DMS53 treated with DMSO at 0.1 percent for 48 hours (cell line): ENCODE results near the gene MORF4L1.
"Not testable (repeated sequence)": the region's sequence is repeated elsewhere in the genome, so short reads cannot be mapped to it uniquely, and the experiment has no call there.

Source experiments
- DNase-seq: peaks from one replicate; lab custom pipeline; 2025; ENCODE audit not compliant: unreplicated experiment; lab: John Stamatoyannopoulos, UW

The MORF4L1 gene

DNA sequence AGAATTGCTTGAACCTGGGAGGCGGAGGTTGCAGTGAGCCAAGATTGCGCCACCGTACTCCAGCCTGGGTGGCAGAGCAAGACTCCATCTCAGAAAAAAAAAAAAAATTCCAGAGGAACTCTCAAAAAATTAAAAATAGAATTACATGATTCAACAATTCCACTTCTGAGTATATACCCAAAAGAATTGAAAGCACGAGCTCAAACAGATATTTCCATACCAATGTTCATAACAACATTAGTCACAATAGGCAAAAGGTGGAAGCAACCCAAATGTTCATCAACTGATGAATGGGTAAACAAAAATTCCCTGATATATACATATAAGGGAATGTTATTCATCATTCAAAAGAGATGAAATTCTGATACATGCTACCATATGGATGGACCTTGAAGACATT is 16.9 kb upstream of the MORF4L1 start:
- DNase-seq, result no peak

DNA sequence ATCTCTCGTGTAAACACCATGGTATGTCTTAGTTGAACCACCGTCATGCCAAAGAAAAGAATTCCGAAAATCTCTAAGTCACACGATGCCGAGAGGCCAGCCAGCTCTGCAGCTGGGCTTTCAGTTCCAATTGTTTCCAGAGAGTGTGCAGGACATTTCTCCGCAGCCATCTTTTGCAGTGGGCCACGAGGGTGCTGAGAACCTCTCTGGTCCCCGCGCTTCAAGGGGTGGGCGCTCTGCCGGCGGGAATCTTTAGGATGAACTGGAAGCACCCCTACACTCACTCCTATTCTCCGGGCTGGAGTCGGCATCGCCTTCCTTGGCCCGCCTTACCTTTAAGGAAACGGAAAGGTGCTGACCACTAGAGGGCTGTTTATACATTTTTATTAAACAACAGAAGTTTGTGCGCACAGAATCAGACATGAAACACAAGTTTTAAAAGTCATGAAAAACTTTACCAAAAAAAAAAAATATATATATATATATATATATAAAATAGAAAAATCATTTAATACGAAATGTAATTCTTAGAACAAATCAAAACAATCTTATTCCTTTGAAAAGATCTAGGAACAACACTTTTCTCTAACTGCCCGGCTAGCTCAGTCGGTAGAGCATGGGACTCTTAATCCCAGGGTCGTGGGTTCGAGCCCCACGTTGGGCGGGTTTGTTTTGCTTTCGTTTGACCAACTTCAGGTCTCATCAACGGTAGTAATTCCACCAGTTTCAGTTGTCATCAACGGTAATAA is 12.5 kb upstream of the MORF4L1 start:
- DNase-seq, result peak; percentile 31

DNA sequence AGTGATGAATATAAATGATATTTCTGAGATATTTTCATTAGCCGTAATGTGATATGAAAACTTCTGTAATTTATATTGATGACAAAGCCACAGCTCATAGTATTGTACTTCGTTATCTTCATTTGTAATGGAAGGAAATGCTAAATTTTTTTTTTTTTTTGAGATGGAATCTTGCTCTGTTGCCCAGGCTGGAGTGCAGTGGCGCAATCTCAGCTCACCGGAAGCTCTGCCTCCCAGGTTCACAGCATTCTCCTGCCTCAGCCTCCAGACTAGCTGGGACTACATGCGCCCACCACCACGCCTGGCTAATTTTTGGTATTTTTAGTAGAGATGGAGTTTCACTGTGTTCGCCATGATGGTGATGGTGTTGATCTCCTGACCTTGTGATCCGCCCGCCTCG is 7.1 kb upstream of the MORF4L1 start:
- not testable (repeated sequence) for DNase-seq

DNA sequence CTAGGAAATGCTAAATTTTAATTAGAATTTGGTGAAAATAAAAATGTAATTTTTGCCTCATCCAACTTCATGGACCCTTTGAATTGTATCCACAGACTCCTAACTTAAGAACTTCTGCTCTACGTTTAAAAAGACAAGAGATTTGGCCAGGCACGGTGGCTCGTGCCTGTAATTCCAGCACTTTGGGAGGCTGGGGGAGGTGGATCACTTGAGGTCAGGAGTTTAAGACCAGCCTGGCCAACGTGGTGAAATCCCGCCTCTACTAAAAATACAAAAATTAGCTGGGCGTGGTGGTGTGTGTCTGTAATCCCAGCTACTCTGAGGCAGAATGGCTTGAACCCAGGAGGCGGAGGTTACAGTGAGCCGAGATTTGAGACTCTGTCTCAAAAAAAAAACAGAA is 6.7 kb upstream of the MORF4L1 start:
- not testable (repeated sequence) for DNase-seq

DNA sequence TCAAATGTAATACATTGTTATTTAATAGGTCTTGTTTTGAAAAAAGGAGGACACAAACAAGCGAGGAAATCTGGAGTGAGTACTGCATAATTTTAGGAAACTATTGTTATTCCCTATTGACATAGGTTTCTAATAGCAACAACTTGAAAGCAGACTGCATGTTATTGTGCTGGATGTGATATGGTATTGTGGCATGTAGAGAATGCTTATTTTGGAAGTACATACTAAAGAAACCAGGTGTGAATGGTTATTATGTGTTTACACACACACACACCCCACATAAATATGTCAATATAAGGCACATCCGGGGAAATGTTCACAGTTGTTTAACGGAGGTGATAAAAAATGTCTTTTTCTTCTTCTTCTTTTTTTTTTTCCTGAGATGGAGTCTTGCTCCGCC is 5.9 kb upstream of the MORF4L1 start:
- DNase-seq, result no peak

DNA sequence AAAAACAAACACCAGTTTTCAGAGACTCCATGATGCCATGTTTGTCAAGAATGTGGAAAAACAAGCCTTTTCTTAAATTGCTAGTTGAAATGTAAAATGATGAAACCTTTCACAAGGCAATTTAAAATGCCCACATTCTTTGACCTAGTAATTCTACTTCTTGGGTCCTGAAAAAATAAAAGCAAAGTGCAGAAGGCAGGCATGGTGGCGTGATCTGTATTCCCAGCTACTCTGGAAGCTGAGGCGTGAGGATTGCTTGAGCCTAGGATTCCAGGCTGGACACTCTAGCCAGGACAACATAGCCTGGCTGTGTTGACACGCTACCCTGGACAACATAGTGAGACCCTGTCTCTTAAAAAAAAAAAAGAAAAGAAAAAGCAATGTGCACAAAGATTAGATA is 4.3 kb upstream of the MORF4L1 start:
- no peak for DNase-seq

DNA sequence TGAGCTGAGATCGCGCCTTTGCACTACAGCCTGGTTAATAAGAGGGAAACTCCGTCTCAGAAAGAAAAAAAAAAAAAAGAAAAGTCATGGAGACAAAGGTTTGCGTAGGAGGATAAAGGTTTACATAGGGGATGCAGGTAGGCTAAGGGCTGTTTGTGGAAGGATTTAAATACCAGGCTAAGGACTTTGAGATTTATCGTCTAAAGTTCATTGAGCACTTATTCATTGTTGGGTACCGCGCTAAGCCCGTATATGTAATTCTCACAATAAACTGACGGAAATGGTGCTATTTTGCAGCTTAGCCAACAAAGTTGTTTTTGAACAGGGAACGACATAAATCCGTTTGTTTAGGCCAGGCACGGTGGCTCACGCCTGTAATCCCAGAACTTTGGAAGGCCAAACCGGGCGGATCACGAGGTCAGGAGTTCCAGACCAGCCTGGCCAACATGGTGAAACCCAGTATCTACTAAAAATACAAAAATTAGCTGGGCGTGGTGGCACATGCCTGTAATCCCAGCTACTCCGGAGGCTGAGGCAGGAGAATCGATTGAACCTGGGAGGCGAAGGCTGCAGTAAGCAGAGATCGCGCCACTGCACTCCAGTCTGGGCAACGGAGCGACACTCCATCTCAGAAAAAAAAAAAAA is 1.1 kb upstream of the MORF4L1 start:
- not testable (repeated sequence) for DNase-seq

DNA sequence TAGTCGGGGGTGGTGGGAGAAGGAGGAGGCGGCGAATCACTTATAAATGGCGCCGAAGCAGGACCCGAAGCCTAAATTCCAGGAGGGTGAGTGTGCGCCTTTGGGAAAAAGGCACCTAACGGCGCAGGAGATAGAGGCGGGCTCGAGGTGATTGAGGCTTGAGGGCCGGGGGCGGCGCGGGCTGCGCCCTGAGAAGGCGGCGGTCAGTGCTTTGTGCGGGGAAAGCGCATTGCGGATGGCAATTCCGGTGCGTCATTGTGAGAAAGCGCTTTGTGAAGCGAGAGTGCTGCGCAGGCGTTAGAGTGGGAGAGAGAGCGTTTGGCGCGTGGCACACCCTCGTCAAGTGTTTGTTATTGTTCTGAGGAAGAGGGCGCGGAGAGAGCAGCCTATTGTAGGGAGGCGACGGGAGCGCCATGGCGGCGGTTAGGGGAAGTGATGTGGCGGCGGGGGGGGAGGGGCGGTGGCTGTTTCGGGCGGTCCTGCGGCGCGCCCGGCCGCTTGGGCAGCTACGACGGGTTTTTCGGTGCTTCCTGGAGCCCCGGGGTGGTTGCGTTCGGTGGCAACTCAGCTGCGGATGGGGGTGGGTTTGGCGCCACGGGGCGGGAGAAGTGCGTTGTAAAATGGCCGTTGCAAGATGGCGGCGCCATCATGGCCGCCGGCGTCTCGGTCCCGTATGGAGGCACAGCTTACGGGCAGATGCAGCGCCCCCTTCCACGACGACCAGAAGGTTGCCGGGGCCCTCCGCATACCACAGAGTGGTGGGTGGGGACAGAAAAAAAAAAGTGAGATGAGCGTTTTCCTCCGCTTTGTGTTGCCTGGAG is 492 bp downstream of the MORF4L1 start:
- DNase-seq, result peak; percentile 59

DNA sequence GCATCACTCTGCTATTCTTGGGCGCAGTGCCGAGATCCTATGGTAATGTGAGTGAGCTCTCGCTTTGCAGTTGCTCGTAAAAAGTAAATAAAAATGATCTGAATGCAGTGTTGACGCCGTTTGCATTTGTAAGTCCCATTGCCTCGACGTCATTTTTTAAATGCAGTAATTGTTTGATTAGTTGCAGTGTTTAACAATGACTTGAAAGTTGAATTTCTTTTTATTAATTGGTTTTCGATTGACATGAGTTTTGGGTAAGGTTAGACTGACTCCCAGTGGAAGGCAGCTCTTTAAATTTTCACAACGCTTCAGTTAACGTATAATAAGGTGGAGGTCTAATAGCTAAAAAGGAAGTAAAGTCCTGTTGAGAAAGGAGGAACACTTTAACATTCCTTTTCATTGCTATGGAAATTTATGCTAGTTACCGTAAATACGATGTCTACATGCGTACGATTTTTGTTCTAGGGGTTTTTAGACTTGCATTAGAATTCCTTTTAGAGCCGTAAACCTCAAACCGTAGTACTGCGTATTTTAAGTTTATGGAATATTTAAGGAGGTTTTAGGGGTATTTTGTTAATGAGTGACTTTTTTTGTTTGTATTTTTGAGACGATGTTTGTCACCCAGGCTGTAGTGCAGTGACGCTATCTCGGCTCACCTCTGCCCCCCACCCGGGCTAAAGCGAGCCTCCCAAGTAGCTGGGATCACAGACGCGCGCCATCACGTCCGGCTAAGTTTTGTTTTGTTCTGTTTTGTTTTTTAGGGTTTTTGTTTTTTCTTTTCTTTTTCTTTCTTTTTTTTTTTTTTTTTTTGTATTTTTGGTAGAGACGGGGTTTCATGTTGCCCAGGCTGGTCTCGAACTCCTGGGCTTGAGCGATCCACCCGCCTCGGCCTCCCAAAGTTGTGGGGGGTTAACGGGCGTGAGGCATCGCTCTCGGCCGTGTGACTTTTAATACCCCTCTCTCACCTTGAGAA is 1.4 kb downstream of the MORF4L1 start:
- no peak for DNase-seq

DNA sequence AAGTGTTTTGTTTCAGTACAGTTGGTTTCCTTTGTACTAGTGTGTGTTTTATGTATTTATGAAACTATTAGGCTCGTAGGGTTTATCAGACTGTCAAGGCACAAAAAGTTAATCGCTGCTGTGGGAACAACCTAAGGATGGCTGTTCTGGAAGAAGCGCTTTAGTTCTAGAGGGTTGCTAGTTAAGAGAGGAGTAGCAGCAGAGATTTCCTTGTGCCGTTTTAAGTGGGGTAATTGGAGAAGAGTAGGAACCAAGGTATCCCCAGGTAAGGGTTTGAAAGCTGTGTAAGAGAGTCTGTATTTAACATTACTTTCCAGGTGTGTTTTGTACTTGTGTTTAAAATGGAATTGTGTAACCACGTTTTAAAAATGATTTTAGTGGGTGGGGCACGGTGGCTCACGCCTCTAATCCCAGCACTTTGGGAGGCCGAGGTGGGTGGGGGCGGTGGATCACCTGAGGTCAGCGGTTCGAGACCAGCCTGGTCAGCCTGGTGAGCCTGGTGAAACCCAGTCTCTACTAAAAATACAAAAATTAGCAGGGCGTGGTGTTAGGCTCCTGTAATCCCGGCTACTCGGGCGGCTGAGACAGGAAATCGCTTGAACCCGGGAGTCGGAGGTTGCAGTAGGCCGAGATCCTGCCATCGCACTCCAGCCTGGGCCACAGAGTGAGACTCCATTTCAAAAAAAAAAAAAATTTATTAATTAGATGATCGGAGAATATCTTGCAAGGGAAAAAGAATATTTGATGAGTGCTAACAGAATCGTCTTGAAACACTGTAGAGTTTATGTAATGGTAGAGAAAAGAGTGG is 2.6 kb downstream of the MORF4L1 start:
- no peak for DNase-seq

DNA sequence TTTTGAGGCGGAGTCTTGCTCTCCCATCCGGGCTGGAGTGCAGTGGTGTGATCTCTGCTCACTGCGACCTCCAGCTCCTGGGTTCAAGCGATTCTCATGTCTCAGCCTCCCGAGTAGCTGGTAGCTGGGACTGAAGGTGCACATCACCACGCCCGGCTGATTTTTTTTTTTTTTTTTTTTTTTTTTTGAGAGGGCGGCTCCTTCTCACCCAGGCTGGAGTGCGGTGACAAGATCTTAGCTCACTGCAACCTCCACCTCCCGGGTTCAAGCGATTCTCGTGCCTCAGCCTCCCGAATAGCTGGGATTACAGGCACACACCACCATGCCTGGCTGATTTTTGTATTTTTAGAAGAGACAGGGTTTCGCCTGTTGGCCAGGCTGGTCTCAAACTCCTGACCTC is 4.3 kb downstream of the MORF4L1 start:
- not testable (repeated sequence) for DNase-seq

DNA sequence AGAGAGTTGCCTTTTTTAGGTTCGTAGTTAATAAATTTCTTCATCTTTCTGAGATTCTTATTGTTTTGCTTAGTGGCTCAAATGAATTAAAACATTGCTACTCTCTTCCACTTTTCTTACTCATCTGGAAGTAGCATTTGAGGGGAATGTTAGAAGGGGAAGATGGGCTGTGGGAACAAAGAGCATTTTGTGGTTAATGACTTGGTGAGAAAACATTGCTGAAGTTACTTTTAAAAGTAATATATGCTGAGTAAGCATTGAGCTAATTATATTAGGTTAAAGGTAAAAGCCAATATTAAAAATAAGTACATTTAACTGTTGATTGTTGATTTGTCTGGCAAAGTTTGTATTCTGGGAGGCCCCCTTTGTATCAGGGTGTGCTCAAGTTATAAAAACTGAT is 5.7 kb downstream of the MORF4L1 start:
- no peak for DNase-seq

DNA sequence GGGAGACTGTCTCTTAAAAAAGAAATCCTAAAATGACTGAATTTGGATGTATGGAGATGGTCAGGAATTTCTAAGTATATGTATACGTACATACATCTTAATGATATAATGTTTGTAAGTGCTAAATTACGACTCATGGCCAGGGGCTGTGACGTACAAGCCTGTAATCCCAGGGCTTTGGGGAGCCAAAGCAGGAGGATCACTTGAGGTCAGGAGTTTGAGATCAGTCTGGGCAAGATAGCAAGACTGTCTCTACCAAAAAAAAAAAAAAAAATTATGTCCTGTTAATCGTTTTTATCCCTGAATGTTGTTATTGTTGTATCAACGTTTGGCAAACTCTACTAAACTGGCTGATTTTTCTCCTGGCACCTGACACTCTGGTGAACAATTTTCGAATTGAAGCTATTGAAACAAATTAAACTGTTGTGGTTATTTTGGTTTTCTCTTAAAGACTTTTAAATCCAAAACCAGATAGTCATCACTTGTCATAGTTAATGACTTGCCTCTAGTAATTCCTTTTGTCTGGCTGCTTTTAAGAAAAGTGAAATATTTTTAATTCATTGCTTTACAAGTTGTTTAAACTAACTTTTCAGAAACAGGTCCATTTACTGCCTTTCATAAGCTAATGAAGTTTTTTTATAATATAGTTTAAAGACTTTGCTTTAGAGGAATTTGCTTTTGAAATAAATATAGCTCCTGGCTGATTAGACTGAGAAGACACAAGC is 7.0 kb downstream of the MORF4L1 start:
- DNase-seq, result no peak

DNA sequence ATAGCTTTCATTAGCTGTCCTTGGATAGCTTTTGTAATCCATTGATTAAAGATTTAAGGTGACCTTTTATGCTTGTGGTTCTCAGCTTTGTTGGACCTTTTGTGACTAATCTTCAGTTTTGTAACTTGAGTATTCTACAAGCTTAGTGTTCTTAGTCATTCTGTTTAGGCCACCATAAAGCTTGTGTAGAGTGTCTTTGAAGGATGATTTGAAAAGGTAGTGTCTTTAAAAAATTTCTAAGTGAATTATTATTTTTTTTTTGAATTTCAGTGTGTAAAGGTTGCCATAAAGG is 7.5 kb downstream of the MORF4L1 start:
- no peak for DNase-seq

DNA sequence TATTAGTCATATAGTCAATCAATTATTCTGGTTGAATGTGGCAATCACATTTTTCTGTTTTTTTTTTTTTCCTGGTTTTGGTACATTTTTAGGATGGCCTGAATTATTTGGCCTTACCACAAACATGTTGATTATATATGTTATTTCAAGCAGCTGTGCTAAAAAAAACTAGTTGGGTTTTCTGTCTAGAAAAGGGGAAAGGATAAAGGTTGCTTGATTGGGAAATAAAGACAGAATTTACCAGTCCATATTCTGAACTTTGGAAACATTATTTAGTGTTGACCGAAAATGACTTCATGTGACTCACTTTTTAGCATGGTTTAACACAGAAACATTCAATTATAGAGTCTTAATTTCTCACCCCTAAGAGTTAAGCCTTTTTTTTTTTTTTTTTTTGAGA is 8.1 kb downstream of the MORF4L1 start:
- no peak for DNase-seq

DNA sequence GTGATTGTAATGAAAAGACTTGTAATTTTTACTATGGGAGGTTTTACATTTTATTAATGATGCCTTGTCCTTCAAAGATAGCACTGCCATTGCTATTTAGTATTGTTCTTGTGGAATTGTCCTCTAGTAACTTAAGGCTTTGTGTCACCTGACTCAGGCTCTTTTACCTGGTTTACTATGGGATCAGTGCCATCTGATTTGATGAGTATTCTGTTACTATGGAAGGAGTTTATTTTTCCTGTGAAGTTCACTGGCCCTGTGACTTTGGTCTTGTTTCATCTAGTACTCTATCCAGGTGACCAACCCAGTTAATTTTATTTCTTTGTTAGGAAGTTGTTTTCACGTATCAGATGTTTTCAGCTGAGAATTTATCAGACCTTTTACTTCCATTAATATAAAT is 9.0 kb downstream of the MORF4L1 start:
- no peak for DNase-seq

DNA sequence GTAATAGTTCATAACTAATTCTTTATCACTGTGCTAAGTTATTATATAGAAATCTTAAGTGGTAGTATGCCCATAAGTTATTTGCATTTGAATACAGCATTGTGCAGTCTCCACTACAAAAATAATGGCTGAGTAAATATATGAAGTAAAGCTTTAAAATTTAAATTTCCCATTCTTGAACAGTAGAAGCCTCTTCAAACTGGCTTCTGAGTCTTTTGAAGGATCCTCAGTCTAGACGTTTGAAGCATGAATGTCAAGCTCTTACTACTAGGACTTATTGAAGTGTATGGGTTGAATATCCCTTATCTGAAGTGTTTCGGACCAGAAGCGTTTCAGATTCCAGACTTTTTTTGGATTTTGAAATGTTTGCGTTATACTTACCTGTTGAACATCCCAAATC is 16.3 kb downstream of the MORF4L1 start:
- DNase-seq, result no peak

DNA sequence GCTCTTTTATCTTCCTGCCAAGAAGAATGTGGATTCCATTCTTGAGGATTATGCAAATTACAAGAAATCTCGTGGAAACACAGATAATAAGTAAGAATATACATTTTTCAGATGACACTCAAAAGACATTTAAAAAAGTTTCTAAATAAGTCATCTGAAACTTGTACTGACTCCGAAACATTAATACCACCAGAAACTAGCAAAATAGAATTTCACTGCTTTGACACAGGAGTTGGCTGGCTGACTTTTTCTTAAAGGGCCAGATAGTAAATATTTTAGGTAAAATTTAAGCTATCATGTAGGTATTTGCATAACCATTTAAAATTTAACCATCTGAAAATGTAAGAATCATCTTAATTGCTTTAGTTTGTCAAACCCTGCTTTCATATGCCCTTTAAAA is 20.8 kb downstream of the MORF4L1 start:
- DNase-seq, result no peak

DNA sequence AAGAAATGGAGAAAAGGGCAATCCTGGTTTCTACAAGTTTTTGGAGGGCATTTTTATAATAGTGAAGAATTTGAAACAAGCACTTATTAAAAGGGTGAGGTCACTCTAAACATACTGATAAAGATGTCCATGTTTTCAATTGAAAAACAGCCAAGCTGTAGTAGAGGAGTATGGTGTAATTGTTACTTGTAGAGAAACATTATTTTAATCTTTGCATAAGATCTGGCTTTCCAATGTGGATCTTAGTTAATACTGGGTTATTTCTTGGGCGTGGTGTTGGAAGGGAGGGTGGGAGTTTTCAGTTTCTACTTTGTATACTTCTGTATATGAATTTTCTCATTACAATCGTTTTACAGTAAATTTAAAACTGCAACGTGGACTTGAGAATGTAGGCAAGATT is 22.8 kb downstream of the MORF4L1 start:
- DNase-seq, result no peak

DNA sequence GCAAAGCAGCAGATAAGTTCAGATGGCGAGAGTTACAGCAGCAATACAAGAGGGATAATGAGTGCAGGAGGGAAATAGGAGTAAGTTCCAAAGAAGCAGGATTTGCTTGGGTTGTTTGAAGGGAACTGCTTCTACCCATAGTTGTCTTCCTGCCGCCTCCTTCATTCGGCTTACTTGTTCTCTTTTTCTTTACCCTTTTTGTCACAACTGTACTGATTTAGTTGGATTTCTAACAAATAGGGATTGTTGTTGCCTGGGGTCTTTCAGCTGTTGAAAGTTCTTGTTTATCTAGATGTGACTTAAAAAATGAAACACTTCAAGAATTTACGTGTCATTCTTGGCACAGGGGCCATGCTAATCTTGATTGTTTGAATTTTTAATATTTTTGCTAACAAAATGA is 25.9 kb downstream of the MORF4L1 start:
- DNase-seq, result no peak
